Measurements from ENCODE around the gene IRF3. TPM values are rescaled to one million over a fixed set of nuclear protein-coding genes. Genes with fewer than 3 reads are reported as not detected.
A peak's percentile ranks its signal among the peaks of the same experiment; 100 is the strongest.

Gene IRF3, protein sequence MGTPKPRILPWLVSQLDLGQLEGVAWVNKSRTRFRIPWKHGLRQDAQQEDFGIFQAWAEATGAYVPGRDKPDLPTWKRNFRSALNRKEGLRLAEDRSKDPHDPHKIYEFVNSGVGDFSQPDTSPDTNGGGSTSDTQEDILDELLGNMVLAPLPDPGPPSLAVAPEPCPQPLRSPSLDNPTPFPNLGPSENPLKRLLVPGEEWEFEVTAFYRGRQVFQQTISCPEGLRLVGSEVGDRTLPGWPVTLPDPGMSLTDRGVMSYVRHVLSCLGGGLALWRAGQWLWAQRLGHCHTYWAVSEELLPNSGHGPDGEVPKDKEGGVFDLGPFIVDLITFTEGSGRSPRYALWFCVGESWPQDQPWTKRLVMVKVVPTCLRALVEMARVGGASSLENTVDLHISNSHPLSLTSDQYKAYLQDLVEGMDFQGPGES
- 10 to 100 TPM; 28.2 to 59.1 (median 32.6) TPM for total RNA-seq
- 100 to 1,000 TPM in 1 of 3 donors, 10 to 100 TPM in 2; 50.9 to 125 (median 64.9) TPM for polyA plus RNA-seq

GRCh38 chr19:49665351-49666119, at the start of gene IRF3, which contains the start of gene BCL2L12:
IRF3 (minus strand) TSS chr19:49665857; CDS start chr19:49664838, 1,019 bp downstream.
BCL2L12 (plus strand) TSS chr19:49665933; CDS start chr19:49666693, 760 bp downstream.
- no peaks in the 10 kb centered on the region for H3K9me3 ChIP-seq
- intact Hi-C loops (cut with DNase I) = loop anchor here (2.0 kb wide), 1 partner anchor 23 kb away; the partner anchor contains the start of gene SCAF1
- peak within 1 kb of the TSS; percentile 87 to 95 (median 92) for H3K27ac ChIP-seq
- TF ChIP-seq POLR2AphosphoS5 (IDR thresholded peaks at IDR 0.05) (peak; percentile 86 to 91 (median 90)), POLR2A (IDR thresholded peaks at IDR 0.05) (peak; percentile 67 to 70), CTCF (IDR thresholded peaks at IDR 0.05) (no peak), EP300 (IDR thresholded peaks at IDR 0.05) (peak in 1 of 4 donors; percentile 63)
- DNase-seq = peak; percentile 99
- H3K27me3 ChIP-seq = no peaks in the 10 kb centered on the region
- H3K36me3 ChIP-seq = peaks cover 10 to 34% (median 19%) of the 10 kb centered on the region in 4 donors
- peak within 1 kb of the TSS; percentile 62 to 75 (median 66) for H3K4me3 ChIP-seq
- H3K4me1 ChIP-seq = peaks cover 0 to 33% (median 22%) of the 10 kb centered on the region in 4 donors
- whole genome bisulfite sequencing, 2 donors = 0% methylated on average over 50 of the region's 50 CpGs

- 36 to 68% methylated on average over 8 of the region's 8 CpGs for WGBS, 2 donors
- no peak for DNase-seq
- Histone ChIP-seq H3K4me1 (no peaks in the 10 kb centered on the region), H3K36me3 (no peaks in the 10 kb centered on the region), H3K9me3 (no peaks in the 10 kb centered on the region), H3K4me3 (no peak overlapping the region), H3K27ac (no peak overlapping the region), H3K27me3 (no peaks in the 10 kb centered on the region)
- intact Hi-C loops (cut with DNase I) = no loop called here
- no peak for TF ChIP-seq POLR2A (IDR thresholded peaks at IDR 0.05)
- TF ChIP-seq CTCF (IDR thresholded peaks at IDR 0.05) = no peak
- no peak for TF ChIP-seq POLR2AphosphoS5 (IDR thresholded peaks at IDR 0.05)
- no peak for TF ChIP-seq EP300 (IDR thresholded peaks at IDR 0.05)
These were observed 47.7 kb upstream of the IRF3 start for GRCh38 chr19:49713236-49713845.

DNA sequence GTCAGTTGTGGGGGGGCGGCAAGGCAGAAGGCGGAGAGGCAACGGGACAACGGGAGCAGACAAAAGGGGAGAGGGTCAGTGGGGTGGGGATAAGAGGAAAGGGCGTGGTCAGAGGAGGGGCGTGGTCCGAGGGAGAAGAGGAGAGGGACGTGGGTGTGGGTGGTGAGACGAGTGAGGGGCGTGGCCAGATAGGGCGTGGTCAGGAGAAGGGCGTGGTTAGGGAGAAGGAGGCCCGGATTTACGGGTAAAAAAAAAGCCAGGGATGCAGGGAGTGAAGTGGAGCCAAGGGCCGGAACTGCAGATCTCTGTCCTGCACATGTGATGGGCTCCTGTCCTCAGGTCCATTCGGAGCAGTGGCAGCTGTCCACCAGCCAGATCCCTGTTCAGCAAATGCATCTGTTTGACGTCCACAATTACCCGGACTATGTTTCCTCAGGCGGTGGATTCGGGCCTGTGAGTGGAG, 46.8 kb upstream of the IRF3 start:
- intact Hi-C loops (cut with DNase I) = no loop called here
- TF ChIP-seq POLR2AphosphoS5 (IDR thresholded peaks at IDR 0.05) (no peak), POLR2A (IDR thresholded peaks at IDR 0.05) (no peak), CTCF (IDR thresholded peaks at IDR 0.05) (no peak), EP300 (IDR thresholded peaks at IDR 0.05) (no peak)
- 44 to 69% methylated on average over 20 of the region's 20 CpGs for WGBS, 2 donors
- Histone ChIP-seq H3K27ac (no peak overlapping the region), H3K4me1 (no peaks in the 10 kb centered on the region), H3K27me3 (no peaks in the 10 kb centered on the region), H3K36me3 (no peaks in the 10 kb centered on the region), H3K9me3 (no peaks in the 10 kb centered on the region), H3K4me3 (no peak overlapping the region)
- DNase-seq = peak; percentile 87

GRCh38 chr19:49710372-49710951, 44.8 kb upstream of the IRF3 start:
- intact Hi-C loops (cut with DNase I) = no loop called here
- no peak for TF ChIP-seq CTCF (IDR thresholded peaks at IDR 0.05)
- no peak for TF ChIP-seq POLR2A (IDR thresholded peaks at IDR 0.05)
- TF ChIP-seq POLR2AphosphoS5 (IDR thresholded peaks at IDR 0.05) = no peak
- no peak for TF ChIP-seq EP300 (IDR thresholded peaks at IDR 0.05)
- Histone ChIP-seq H3K4me3 (no peak overlapping the region), H3K4me1 (no peaks in the 10 kb centered on the region), H3K36me3 (no peaks in the 10 kb centered on the region), H3K9me3 (no peaks in the 10 kb centered on the region), H3K27me3 (no peaks in the 10 kb centered on the region), H3K27ac (no peak overlapping the region)
- 93% methylated on average over 20 of the region's 20 CpGs for WGBS, 2 donors
- no peak for DNase-seq

Measured in sigmoid colon (tissue), 7 donors.